ENCODE data around the gene CAPZB.

- TF ChIP-seq EZH2phosphoT487 (IDR thresholded peaks at IDR 0.05; ENCODE audit: insufficient read depth, low read depth) = no peak
- no peak for TF ChIP-seq EZH2 (IDR thresholded peaks at IDR 0.05; ENCODE audit: insufficient read depth, poor library complexity, severe bottlenecking)
These were observed 162.9 kb downstream of the CAPZB start for GRCh38 chr1:19322481-19322880.
